Measurements from ENCODE around the gene EML6.
A peak's percentile ranks its signal among the peaks of the same experiment; 100 is the strongest.

EML6 gene

GRCh38 chr2:54899576-54900200 lies 176.2 kb downstream of the EML6 start:
- no peak for ATAC-seq (replicated peaks)
- peaks cover 10 to 14% of the 10 kb centered on the region in 2 donors for H3K4me1 Mint-ChIP-seq (ENCODE audit: low read depth in 2 of 2)
- no peak overlapping the region for H3K27ac Mint-ChIP-seq
- H3K27me3 Mint-ChIP-seq: peaks cover 0 to 7% of the 10 kb centered on the region in 2 donors
- no peaks in the 10 kb centered on the region for H3K9me3 Mint-ChIP-seq
- H3K4me3 Mint-ChIP-seq: no peak overlapping the region
- H3K36me3 Mint-ChIP-seq (ENCODE audit: insufficient read depth): no peaks in the 10 kb centered on the region
- DNase-seq: no peak

- Mint-ChIP-seq H3K27me3 (peaks cover 0 to 7% of the 10 kb centered on the region in 2 donors), H3K36me3 (ENCODE audit: insufficient read depth) (no peaks in the 10 kb centered on the region), H3K4me1 (ENCODE audit: low read depth in 2 of 2) (peaks cover 10 to 14% of the 10 kb centered on the region in 2 donors), H3K4me3 (no peak overlapping the region), H3K9me3 (no peaks in the 10 kb centered on the region), H3K27ac (no peak overlapping the region)
- DNase-seq (no peak), ATAC-seq (replicated peaks) (no peak)
These were observed 177.9 kb downstream of the EML6 start for GRCh38 chr2:54901224-54901986.

GRCh38 chr2:54902763-54903162 lies 179.3 kb downstream of the EML6 start:
- H3K36me3 Mint-ChIP-seq (ENCODE audit: insufficient read depth): no peaks in the 10 kb centered on the region
- peaks cover 8 to 11% of the 10 kb centered on the region in 2 donors for H3K4me1 Mint-ChIP-seq (ENCODE audit: low read depth in 2 of 2)
- no peak overlapping the region for H3K4me3 Mint-ChIP-seq
- DNase-seq (no peak), ATAC-seq (replicated peaks) (no peak)
- no peaks in the 10 kb centered on the region for H3K9me3 Mint-ChIP-seq
- peaks cover 0 to 1% of the 10 kb centered on the region in 2 donors for H3K27me3 Mint-ChIP-seq
- no peak overlapping the region for H3K27ac Mint-ChIP-seq

GRCh38 chr2:54903736-54904554 lies 180.5 kb downstream of the EML6 start:
- H3K27me3 Mint-ChIP-seq: no peaks in the 10 kb centered on the region
- H3K9me3 Mint-ChIP-seq: no peaks in the 10 kb centered on the region
- H3K27ac Mint-ChIP-seq: peak overlapping the region in 1 of 2 donors; percentile 47
- ATAC-seq (replicated peaks) (peak; percentile 99), DNase-seq (peak; percentile 15 to 39 (median 20))
- no peaks in the 10 kb centered on the region for H3K36me3 Mint-ChIP-seq (ENCODE audit: insufficient read depth)
- peaks cover 8 to 10% of the 10 kb centered on the region in 2 donors for H3K4me1 Mint-ChIP-seq (ENCODE audit: low read depth in 2 of 2)
- H3K4me3 Mint-ChIP-seq: peak overlapping the region in 1 of 2 donors; percentile 53

GRCh38 chr2:54904836-54905235 lies 181.4 kb downstream of the EML6 start:
- H3K4me1 Mint-ChIP-seq (ENCODE audit: low read depth in 2 of 2): peaks cover 8 to 10% of the 10 kb centered on the region in 2 donors
- ATAC-seq (replicated peaks): no peak
- DNase-seq: no peak
- H3K27me3 Mint-ChIP-seq: no peaks in the 10 kb centered on the region
- H3K36me3 Mint-ChIP-seq (ENCODE audit: insufficient read depth): no peaks in the 10 kb centered on the region
- no peak overlapping the region for H3K27ac Mint-ChIP-seq
- no peaks in the 10 kb centered on the region for H3K9me3 Mint-ChIP-seq
- no peak overlapping the region for H3K4me3 Mint-ChIP-seq

GRCh38 chr2:54906716-54907115 lies 183.3 kb downstream of the EML6 start:
- Mint-ChIP-seq H3K9me3 (no peaks in the 10 kb centered on the region), H3K27ac (peak overlapping the region in 1 of 2 donors; percentile 66), H3K27me3 (no peaks in the 10 kb centered on the region), H3K4me1 (ENCODE audit: low read depth in 2 of 2) (peaks cover 8 to 10% of the 10 kb centered on the region in 2 donors), H3K4me3 (no peak overlapping the region), H3K36me3 (ENCODE audit: insufficient read depth) (no peaks in the 10 kb centered on the region)
- DNase-seq (no peak), ATAC-seq (replicated peaks) (no peak)

GRCh38 chr2:54907663-54908062 lies 184.2 kb downstream of the EML6 start:
- Mint-ChIP-seq H3K4me1 (ENCODE audit: low read depth in 2 of 2) (peaks cover 8 to 10% of the 10 kb centered on the region in 2 donors), H3K36me3 (ENCODE audit: insufficient read depth) (peaks cover 3% of the 10 kb centered on the region), H3K4me3 (no peak overlapping the region), H3K27me3 (no peaks in the 10 kb centered on the region), H3K9me3 (no peaks in the 10 kb centered on the region), H3K27ac (no peak overlapping the region)
- DNase-seq (no peak), ATAC-seq (replicated peaks) (no peak)

- no peaks in the 10 kb centered on the region for H3K27me3 Mint-ChIP-seq
- no peak for DNase-seq
- ATAC-seq (replicated peaks): no peak
- H3K9me3 Mint-ChIP-seq: no peaks in the 10 kb centered on the region
- H3K36me3 Mint-ChIP-seq (ENCODE audit: insufficient read depth): peaks cover 3% of the 10 kb centered on the region
- H3K27ac Mint-ChIP-seq: no peak overlapping the region
- H3K4me1 Mint-ChIP-seq (ENCODE audit: low read depth in 2 of 2): peaks cover 8 to 10% of the 10 kb centered on the region in 2 donors
- no peak overlapping the region for H3K4me3 Mint-ChIP-seq
These were observed 185.1 kb downstream of the EML6 start for GRCh38 chr2:54908591-54908990.

GRCh38 chr2:54909001-54909400 lies 185.5 kb downstream of the EML6 start:
- Mint-ChIP-seq H3K36me3 (ENCODE audit: insufficient read depth) (peaks cover 5% of the 10 kb centered on the region), H3K9me3 (no peaks in the 10 kb centered on the region), H3K27me3 (no peaks in the 10 kb centered on the region), H3K27ac (no peak overlapping the region), H3K4me1 (ENCODE audit: low read depth in 2 of 2) (peaks cover 6% of the 10 kb centered on the region in 2 donors), H3K4me3 (no peak overlapping the region)
- ATAC-seq (replicated peaks) (no peak), DNase-seq (no peak)

GRCh38 chr2:54912305-54912704 lies 188.8 kb downstream of the EML6 start:
- DNase-seq: no peak
- H3K4me1 Mint-ChIP-seq (ENCODE audit: low read depth in 2 of 2): no peaks in the 10 kb centered on the region
- H3K27ac Mint-ChIP-seq: no peak overlapping the region
- no peaks in the 10 kb centered on the region for H3K9me3 Mint-ChIP-seq
- peaks cover 5% of the 10 kb centered on the region for H3K36me3 Mint-ChIP-seq (ENCODE audit: insufficient read depth)
- peaks cover 0 to 2% of the 10 kb centered on the region in 2 donors for H3K27me3 Mint-ChIP-seq
- H3K4me3 Mint-ChIP-seq: no peak overlapping the region
- ATAC-seq (replicated peaks): no peak

GRCh38 chr2:54912893-54913292 lies 189.4 kb downstream of the EML6 start:
- no peak overlapping the region for H3K27ac Mint-ChIP-seq

GRCh38 chr2:54914637-54915036 lies 191.2 kb downstream of the EML6 start:
- peaks cover 18 to 19% of the 10 kb centered on the region in 2 donors for H3K27me3 Mint-ChIP-seq
- ATAC-seq (replicated peaks): no peak

More at GRCh38 chr2:54912893-54913292, 189.4 kb downstream of the EML6 start:
- peaks cover 6 to 7% of the 10 kb centered on the region in 2 donors for H3K27me3 Mint-ChIP-seq
- no peaks in the 10 kb centered on the region for H3K9me3 Mint-ChIP-seq
- H3K36me3 Mint-ChIP-seq (ENCODE audit: insufficient read depth): peaks cover 5% of the 10 kb centered on the region
- DNase-seq (no peak), ATAC-seq (replicated peaks) (no peak)
- H3K4me3 Mint-ChIP-seq: no peak overlapping the region
- no peaks in the 10 kb centered on the region for H3K4me1 Mint-ChIP-seq (ENCODE audit: low read depth in 2 of 2)

GRCh38 chr2:54915101-54915500 lies 191.6 kb downstream of the EML6 start:
- Mint-ChIP-seq H3K27me3 (peaks cover 19% of the 10 kb centered on the region in 2 donors), H3K4me3 (no peak overlapping the region), H3K4me1 (ENCODE audit: low read depth in 2 of 2) (no peaks in the 10 kb centered on the region), H3K27ac (no peak overlapping the region), H3K36me3 (ENCODE audit: insufficient read depth) (peaks cover 5% of the 10 kb centered on the region), H3K9me3 (no peaks in the 10 kb centered on the region)
- DNase-seq (no peak), ATAC-seq (replicated peaks) (no peak)

More at GRCh38 chr2:54914637-54915036, 191.2 kb downstream of the EML6 start:
- no peak for DNase-seq
- Mint-ChIP-seq H3K9me3 (no peaks in the 10 kb centered on the region), H3K4me3 (no peak overlapping the region), H3K4me1 (ENCODE audit: low read depth in 2 of 2) (no peaks in the 10 kb centered on the region), H3K36me3 (ENCODE audit: insufficient read depth) (peaks cover 5% of the 10 kb centered on the region), H3K27ac (no peak overlapping the region)

All from effector memory CD8-positive, alpha-beta T cell (primary cell).